Lower leg skin (tissue), 4 donors: ENCODE data around the gene ISCA2. TPM values are rescaled to one million over a fixed set of nuclear protein-coding genes. Genes with fewer than 3 reads are reported as not detected.

Experiments
- DNase-seq, 2 donors: peaks; one replicate each; pipeline ENCODE4 v3.0.0-alpha.2; 2019; ENCODE audit warnings: low spot score in 2 of 2
- H3K4me3 ChIP-seq: fragments of 200-600 bp; sonication (generic); 2 replicates; pipeline ENCODE4 v1.5.1; 2017; ENCODE audit warnings: mild to moderate bottlenecking, low read depth; ENCODE audit not compliant: poor library complexity, severe bottlenecking
- POLR2A ChIP-seq, 2 donors: fragments of 450-650 bp; IDR thresholded peaks; one replicate each; pipeline ENCODE4 v1.6.1; 2016 to 2017; ENCODE audit warnings: antibody characterized with exemption in 2 of 2, mild to moderate bottlenecking in 1 of 2, moderate library complexity in 1 of 2
- WGBS, 2 donors: methylation state at CpG; one replicate each; pipeline ENCODE4 v1.1.5; 2018; 5-methylcytosine and 5-hydroxymethylcytosine counted together
- intact Hi-C: fragments of 100-400 bp; cut with DNase I; formaldehyde crosslinking; loops from one replicate; pipeline ENCODE4 v1.15.0; 2023; ENCODE audit warnings: low total_unique reads
- total RNA-seq, 4 donors: library from RNA; depleted of rRNA; stranded (reverse); fragments of >200 nt; gene quantifications; one replicate each; pipeline ENCODE4 v1.1.0, GENCODE V29; 2016
- TF ChIP-seq, protein P1 (sequence below), 3 donors: fragments of 450-650 bp; IDR thresholded peaks; one replicate each; pipeline ENCODE4 v1.5.1; 2016; ENCODE audit warnings: antibody characterized with exemption in 3 of 3, mild to moderate bottlenecking in 3 of 3, moderate library complexity in 2 of 3

ISCA2 gene
- total RNA-seq, 4 donors from 2014 or later = 4.1 to 14.4 (median 12.4) TPM

DNA sequence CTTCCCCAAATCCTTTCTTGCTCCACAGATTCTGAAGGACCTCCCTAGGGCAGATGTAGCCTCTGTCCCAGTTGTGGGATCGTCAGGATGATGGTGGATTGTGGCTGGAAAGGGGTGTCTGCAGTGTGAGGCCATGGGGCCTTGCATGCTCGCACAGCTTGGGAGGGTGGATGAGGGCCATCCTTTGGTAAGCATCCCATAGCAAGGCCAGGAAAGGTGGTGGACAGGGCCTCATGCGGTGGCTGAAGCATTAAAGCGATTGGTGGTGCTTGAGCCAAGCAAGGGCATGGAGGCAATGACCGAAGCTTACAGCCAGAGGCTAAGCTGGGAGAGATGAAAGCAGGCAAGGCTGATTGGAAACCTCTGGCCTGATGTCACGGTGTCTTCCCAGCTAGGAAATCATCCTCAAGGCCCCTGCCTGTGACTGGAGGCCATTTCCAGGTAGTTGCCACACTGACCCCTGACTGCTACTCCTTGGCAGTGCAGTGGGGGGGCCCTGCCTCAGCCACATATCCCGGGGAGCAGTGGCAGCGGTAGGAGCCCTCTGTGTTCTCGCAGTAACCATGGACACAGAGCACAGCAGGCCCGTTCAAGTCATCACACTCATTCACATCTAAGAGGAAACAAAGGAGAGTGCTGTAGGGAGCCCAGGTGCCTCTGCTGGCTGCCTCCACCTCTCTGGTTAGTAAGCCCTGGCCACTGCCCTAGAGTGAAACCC is 7.0 kb downstream of the ISCA2 start:
- no peak overlapping the region for H3K4me3 ChIP-seq
- TF ChIP-seq, protein P1, sequence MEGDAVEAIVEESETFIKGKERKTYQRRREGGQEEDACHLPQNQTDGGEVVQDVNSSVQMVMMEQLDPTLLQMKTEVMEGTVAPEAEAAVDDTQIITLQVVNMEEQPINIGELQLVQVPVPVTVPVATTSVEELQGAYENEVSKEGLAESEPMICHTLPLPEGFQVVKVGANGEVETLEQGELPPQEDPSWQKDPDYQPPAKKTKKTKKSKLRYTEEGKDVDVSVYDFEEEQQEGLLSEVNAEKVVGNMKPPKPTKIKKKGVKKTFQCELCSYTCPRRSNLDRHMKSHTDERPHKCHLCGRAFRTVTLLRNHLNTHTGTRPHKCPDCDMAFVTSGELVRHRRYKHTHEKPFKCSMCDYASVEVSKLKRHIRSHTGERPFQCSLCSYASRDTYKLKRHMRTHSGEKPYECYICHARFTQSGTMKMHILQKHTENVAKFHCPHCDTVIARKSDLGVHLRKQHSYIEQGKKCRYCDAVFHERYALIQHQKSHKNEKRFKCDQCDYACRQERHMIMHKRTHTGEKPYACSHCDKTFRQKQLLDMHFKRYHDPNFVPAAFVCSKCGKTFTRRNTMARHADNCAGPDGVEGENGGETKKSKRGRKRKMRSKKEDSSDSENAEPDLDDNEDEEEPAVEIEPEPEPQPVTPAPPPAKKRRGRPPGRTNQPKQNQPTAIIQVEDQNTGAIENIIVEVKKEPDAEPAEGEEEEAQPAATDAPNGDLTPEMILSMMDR (IDR thresholded peaks at IDR 0.05) = no peak
- TF ChIP-seq POLR2A (IDR thresholded peaks at IDR 0.05) = no peak
- intact Hi-C loops = loop anchor here (10.0 kb wide), 1 partner anchor 104 kb away; no protein-coding TSS in a partner anchor
- DNase-seq = no peak
- 77 to 78% methylated on average over 8 to 10 of the region's 10 CpGs for WGBS, 2 donors

DNA sequence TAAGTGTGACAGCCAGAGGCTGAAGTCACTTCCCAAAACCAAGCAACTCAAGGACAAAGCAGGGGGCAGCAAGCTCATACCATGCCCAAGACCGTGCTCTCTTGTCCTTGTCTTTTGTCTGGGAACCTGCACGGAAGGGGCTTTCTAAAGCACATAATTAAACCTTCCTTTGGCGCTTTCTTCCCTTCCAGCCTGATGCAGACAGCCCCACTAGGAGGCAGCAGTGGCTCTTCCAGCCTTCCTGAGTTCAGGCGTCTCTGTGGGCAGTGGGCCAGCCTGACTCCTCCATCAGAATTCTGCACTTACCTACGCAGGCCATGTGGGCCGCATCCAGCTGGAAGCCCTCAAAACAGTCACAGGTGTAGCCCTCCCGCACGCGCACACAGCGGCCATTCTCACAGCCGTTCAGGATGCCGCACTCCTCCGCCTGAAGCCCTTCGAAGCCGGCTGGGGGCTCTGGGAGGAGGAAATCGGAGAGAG is 7.6 kb downstream of the ISCA2 start:
- intact Hi-C loops = loop anchor here (10.0 kb wide), 1 partner anchor 104 kb away; no protein-coding TSS in a partner anchor
- TF ChIP-seq, protein P1 (IDR thresholded peaks at IDR 0.05) = no peak
- no peak for TF ChIP-seq POLR2A (IDR thresholded peaks at IDR 0.05)
- peak; percentile 57 to 92 for DNase-seq
- no peak overlapping the region for H3K4me3 ChIP-seq
- 33 to 49% methylated on average over 16 of the region's 16 CpGs for WGBS, 2 donors

DNA sequence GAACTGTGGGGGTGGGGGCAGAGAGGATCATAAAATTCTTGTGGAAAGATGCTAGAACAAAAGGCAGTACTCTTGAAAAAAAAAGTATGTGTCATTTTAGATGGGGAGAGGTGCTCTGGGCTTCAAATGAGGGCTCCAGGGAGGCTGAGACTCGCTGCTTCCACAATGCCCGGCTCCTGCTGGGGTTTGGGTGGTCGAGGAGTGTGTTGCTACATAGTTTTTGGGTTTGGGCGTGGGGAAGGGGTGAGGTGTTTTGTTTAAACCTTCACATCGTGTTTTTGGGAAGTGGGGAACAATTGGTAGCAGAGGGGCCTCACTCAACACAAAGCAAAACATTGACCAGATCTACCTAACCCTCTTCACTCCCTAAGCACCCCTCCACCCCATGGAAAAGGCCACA is 8.1 kb downstream of the ISCA2 start:
- no peak overlapping the region for H3K4me3 ChIP-seq
- WGBS, 2 donors = 57 to 59% methylated on average over 5 of the region's 5 CpGs
- TF ChIP-seq, protein P1 (IDR thresholded peaks at IDR 0.05) = no peak
- TF ChIP-seq POLR2A (IDR thresholded peaks at IDR 0.05) = no peak
- DNase-seq = no peak
- intact Hi-C loops = loop anchor here (10.0 kb wide), 1 partner anchor 103 kb away; no protein-coding TSS in a partner anchor

DNA sequence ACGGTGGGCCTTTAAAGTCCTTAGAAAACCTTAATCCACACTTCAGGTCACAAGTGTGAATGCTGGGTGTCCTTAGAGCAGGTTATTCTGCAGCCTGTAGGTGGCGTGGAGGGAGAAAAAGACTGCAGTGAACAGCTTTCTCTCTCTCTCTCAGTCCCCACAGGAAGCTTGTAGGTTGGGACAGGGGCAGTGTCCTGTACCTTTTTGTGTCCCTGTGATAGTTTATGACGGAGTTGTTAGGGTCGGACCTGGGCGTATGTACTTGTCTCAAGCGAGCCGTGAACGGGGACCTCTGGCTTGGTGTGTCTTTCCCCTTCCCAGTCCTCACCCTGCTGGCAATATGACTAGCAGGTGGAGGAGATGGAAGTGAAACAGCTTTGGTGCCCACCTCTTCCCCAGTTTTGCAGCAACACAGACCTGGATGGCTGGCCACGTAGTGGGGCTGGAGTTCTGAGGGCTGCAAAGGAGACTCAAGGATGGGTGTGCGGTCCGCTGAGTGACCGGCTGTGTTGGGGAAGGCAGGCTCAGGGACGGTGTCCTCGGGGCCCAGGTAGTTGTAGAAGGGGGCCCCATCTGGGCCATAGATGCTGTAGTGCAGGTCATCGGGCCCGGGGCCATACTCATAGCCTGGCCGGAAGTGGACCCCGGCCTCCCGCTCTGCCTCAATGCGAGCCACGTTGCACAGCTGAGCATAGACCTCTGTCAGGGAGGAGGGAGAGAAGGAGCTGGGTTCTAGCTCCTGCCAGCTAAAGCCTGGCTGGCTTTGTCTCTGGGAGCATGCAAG is 8.9 kb downstream of the ISCA2 start:
- intact Hi-C loops = loop anchor here (10.0 kb wide), 1 partner anchor 102 kb away; no protein-coding TSS in a partner anchor
- TF ChIP-seq, protein P1 (IDR thresholded peaks at IDR 0.05) = no peak
- TF ChIP-seq POLR2A (IDR thresholded peaks at IDR 0.05) = no peak
- no peak for DNase-seq
- WGBS, 2 donors = 71 to 73% methylated on average over 19 to 21 of the region's 21 CpGs
- H3K4me3 ChIP-seq = no peak overlapping the region

DNA sequence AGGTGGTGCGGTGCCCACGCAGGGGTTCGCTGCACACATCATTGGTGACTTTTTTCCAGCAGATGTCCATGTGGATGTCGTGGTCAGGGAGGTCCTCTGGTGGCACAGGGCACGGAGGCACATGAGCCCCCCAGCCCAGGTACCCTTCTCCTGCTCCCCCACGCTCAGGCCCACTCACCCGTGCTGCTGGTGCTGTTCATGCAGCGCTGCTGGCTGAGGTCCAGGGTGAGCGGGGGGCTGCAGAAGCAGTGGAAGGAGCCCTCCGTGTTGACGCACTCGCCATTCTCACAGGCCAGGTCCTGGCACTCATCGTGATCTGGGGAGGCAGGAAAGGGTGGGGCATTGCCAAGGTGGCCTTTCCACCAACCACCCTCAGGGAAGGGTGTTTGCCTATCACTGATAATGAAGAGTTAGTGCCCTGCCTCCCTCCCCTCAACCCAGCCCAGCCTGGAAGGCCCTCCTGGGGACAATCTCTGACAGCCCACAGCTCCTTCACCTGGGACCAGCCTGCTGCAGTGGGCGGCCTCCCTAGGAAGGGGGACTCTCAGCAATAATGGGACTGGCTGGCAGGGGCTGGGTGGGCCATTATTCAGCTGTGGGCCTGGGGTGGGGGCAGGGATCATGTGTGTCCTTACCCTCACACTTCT is 9.8 kb downstream of the ISCA2 start:
- no peak for TF ChIP-seq POLR2A (IDR thresholded peaks at IDR 0.05)
- TF ChIP-seq, protein P1 (IDR thresholded peaks at IDR 0.05) = no peak
- intact Hi-C loops = loop anchor here (10.0 kb wide), 1 partner anchor 101 kb away; no protein-coding TSS in a partner anchor
- DNase-seq = peak in 1 of 2 donors; percentile 84
- no peak overlapping the region for H3K4me3 ChIP-seq
- 67 to 69% methylated on average over 13 to 14 of the region's 14 CpGs for WGBS, 2 donors
